ENCODE data around the gene BMP10. TPM values are rescaled to one million over a fixed set of nuclear protein-coding genes. Genes with fewer than 3 reads are reported as not detected.

Gene BMP10
- total and polyA plus RNA-seq, 9 donors, result not detected

GRCh38 chr2:68912111-68912510, 40.9 kb upstream of the BMP10 start:
- Histone ChIP-seq H3K27ac (no peak overlapping the region), H3K4me1 (ENCODE audit: insufficient read depth) (peaks cover 3% of the 10 kb centered on the region), H3K4me3 (no peak overlapping the region), H3K9me3 (no peaks in the 10 kb centered on the region), H3K36me3 (no peaks in the 10 kb centered on the region), H3K27me3 (no peaks in the 10 kb centered on the region)
- no peak for TF ChIP-seq POLR2A (IDR thresholded peaks at IDR 0.05)
- no peak for TF ChIP-seq CTCF (IDR thresholded peaks at IDR 0.05)
- no peak for TF ChIP-seq EP300 (IDR thresholded peaks at IDR 0.05)
- intact Hi-C loops (cut with DNase I), result loop anchor here in 3 of 4 donors (5.0 to 10.0 kb wide), 4 partner anchors 160 to 427 kb away; no protein-coding TSS in a partner anchor
- no peak for DNase-seq
- 92 to 96% (median 94%) methylated on average over 3 of the region's 3 CpGs for WGBS, 3 donors

- H3K27ac ChIP-seq, result no peak overlapping the region
- no peak for DNase-seq
- H3K4me1 ChIP-seq (ENCODE audit: insufficient read depth), result peaks cover 3% of the 10 kb centered on the region
- intact Hi-C loops (cut with DNase I), result loop anchor here in 3 of 4 donors (5.0 to 10.0 kb wide), 4 partner anchors 159 to 427 kb away; no protein-coding TSS in a partner anchor
- H3K36me3 ChIP-seq, result no peaks in the 10 kb centered on the region
- TF ChIP-seq POLR2A (IDR thresholded peaks at IDR 0.05) (no peak), CTCF (IDR thresholded peaks at IDR 0.05) (no peak), EP300 (IDR thresholded peaks at IDR 0.05) (no peak)
- H3K4me3 ChIP-seq, result no peak overlapping the region
- H3K27me3 ChIP-seq, result no peaks in the 10 kb centered on the region
- WGBS, 3 donors, result 91 to 100% (median 100%) methylated on average over 1 of the region's 1 CpG
- no peaks in the 10 kb centered on the region for H3K9me3 ChIP-seq
These were observed 40.5 kb upstream of the BMP10 start for GRCh38 chr2:68911709-68912108.

- no peaks in the 10 kb centered on the region for H3K27me3 ChIP-seq
- no peak overlapping the region for H3K27ac ChIP-seq
- no peak for DNase-seq
- 71 to 77% (median 75%) methylated on average over 4 of the region's 4 CpGs for WGBS, 3 donors
- H3K4me1 ChIP-seq (ENCODE audit: insufficient read depth), result peaks cover 3% of the 10 kb centered on the region
- intact Hi-C loops (cut with DNase I), result loop anchor here in 3 of 4 donors (5.0 to 10.0 kb wide), 4 partner anchors 159 to 426 kb away; no protein-coding TSS in a partner anchor
- no peak overlapping the region for H3K4me3 ChIP-seq
- no peaks in the 10 kb centered on the region for H3K9me3 ChIP-seq
- TF ChIP-seq EP300 (IDR thresholded peaks at IDR 0.05) (no peak), POLR2A (IDR thresholded peaks at IDR 0.05) (no peak), CTCF (IDR thresholded peaks at IDR 0.05) (no peak)
- H3K36me3 ChIP-seq, result no peaks in the 10 kb centered on the region
These were observed 40.0 kb upstream of the BMP10 start for GRCh38 chr2:68911246-68911645.

- intact Hi-C loops (cut with DNase I), result loop anchor here (5.0 to 10.0 kb wide), 5 partner anchors 85 to 425 kb away; no protein-coding TSS in a partner anchor
- Histone ChIP-seq H3K36me3 (no peaks in the 10 kb centered on the region), H3K27me3 (no peaks in the 10 kb centered on the region), H3K9me3 (no peaks in the 10 kb centered on the region), H3K4me1 (ENCODE audit: insufficient read depth) (peaks cover 3% of the 10 kb centered on the region), H3K27ac (no peak overlapping the region), H3K4me3 (no peak overlapping the region)
- no peak for TF ChIP-seq POLR2A (IDR thresholded peaks at IDR 0.05)
- TF ChIP-seq CTCF (IDR thresholded peaks at IDR 0.05), result peak; percentile 37 to 89 (median 82)
- TF ChIP-seq EP300 (IDR thresholded peaks at IDR 0.05), result no peak
- 64 to 70% (median 70%) methylated on average over 3 of the region's 3 CpGs for WGBS, 3 donors
- DNase-seq, result peak; percentile 54 to 79 (median 77)
These were observed 38.8 kb upstream of the BMP10 start for GRCh38 chr2:68909793-68910674.

Data from ovary (tissue), 9 donors.